GM12878 (cell line): ENCODE measurements around the gene ARL14. TPM values are rescaled to one million over a fixed set of nuclear protein-coding genes. Genes with fewer than 3 reads are reported as not detected.

Experiments used
- ATAC-seq: fragments of 200-7000 bp; cut with Tn5 transposase; 3 replicates; pipeline ENCODE4 v1.9.1; 2020; ENCODE audit warnings: mild to moderate bottlenecking, moderate library complexity
- BruUV-seq: library from RNA; stranded (reverse); fragments of 400-500 nt; replicated peaks from 2 replicates; lab custom pipeline; 2021; lab: Mats Ljungman, UMichigan
- CTCF ChIA-PET: fragments of 300-600 bp; sonication (Branson Sonifier 250); formaldehyde crosslinking; extraction: SDS; loops from one replicate; lab custom pipeline; 2021; ENCODE audit warnings: inconsistent platforms; lab: Yijun Ruan, JAX
- POLR2A ChIA-PET: fragments of 350-600 bp; formaldehyde crosslinking; extraction: SDS; loops from one replicate; lab custom pipeline; 2021; ENCODE audit warnings: inconsistent platforms; lab: Charles Lee
- RAD21 ChIA-PET: fragments of 300-600 bp; sonication (Branson Sonifier 250); formaldehyde crosslinking; loops from one replicate; lab custom pipeline; 2023; ENCODE audit warnings: antibody characterized with exemption; ENCODE audit not compliant: unreplicated experiment; lab: Charles Lee
- SMC1A ChIA-PET: fragments of 300-600 bp; sonication (Branson Sonifier 250); formaldehyde crosslinking; loops from one replicate; lab custom pipeline; 2023; ENCODE audit not compliant: unreplicated experiment, uncharacterized antibody; lab: Charles Lee
- DNase-seq: peaks from one replicate; pipeline ENCODE4 v3.0.0-alpha.2; 2011; ENCODE audit warnings: low read depth, low spot score
- FAIRE-seq: peaks from 3 replicates; lab custom pipeline; 2011; peaks lifted over from hg19 to GRCh38; lab: Jason Lieb, UNC
- H2AFZ ChIP-seq: 2 replicates; pipeline ENCODE4 v1.6.0; 2011; ENCODE audit warnings: low read depth, low read length, control low read depth; ENCODE audit not compliant: control insufficient read depth
- H3K27ac ChIP-seq: 2 replicates; pipeline ENCODE4 v1.5.1; 2011; ENCODE audit warnings: control low read depth; ENCODE audit not compliant: control insufficient read depth, insufficient read depth
- H3K27me3 ChIP-seq, 2 experiments: replicated peaks in 1 of 2; 2 replicates each; pipeline versions ENCODE4 v1.6.0 to v1.6.1; 2011; ENCODE audit warnings: low read length in 1 of 2; ENCODE audit not compliant: control insufficient read depth in 2 of 2, insufficient read depth in 2 of 2
- H3K36me3 ChIP-seq, 2 experiments: 2 replicates each; pipeline ENCODE4 v1.5.1; 2011; ENCODE audit warnings: low read length in 1 of 2; ENCODE audit not compliant: control insufficient read depth in 2 of 2, insufficient read depth in 2 of 2
- H3K4me1 ChIP-seq: 2 replicates; pipeline ENCODE4 v1.6.1; 2011; ENCODE audit warnings: mild to moderate bottlenecking, low read length, moderate library complexity, mixed read lengths; ENCODE audit not compliant: control insufficient read depth, insufficient read depth
- H3K4me2 ChIP-seq: 2 replicates; pipeline ENCODE4 v1.6.0; 2011; ENCODE audit warnings: control low read depth; ENCODE audit not compliant: control insufficient read depth, insufficient read depth
- H3K4me3 ChIP-seq: fragments of 200-600 bp; sonication (generic); 2 replicates; pipeline ENCODE4 v1.5.1; 2016
- H3K79me2 ChIP-seq: 2 replicates; pipeline ENCODE4 v1.6.0; 2011; ENCODE audit warnings: low read length; ENCODE audit not compliant: control insufficient read depth, insufficient read depth
- H3K9ac ChIP-seq: 2 replicates; pipeline ENCODE4 v1.8.0; 2011; ENCODE audit warnings: low read length, control low read depth, mixed read lengths; ENCODE audit not compliant: control insufficient read depth, insufficient read depth
- H3K9me3 ChIP-seq: replicated peaks from 3 replicates; pipeline ENCODE4 v1.5.1; 2011; ENCODE audit warnings: mild to moderate bottlenecking, low read length; ENCODE audit not compliant: control insufficient read depth, insufficient read depth
- H4K20me1 ChIP-seq: 2 replicates; pipeline ENCODE4 v1.6.0; 2011; ENCODE audit not compliant: control insufficient read depth, insufficient read depth
- CEBPB ChIP-seq, 2 experiments: fragments of 150-350 bp in 1 of 2; IDR thresholded peaks; 2 replicates each; pipeline ENCODE4 v1.6.1; 2012 to 2014; ENCODE audit warnings: low read depth in 2 of 2, low read length in 2 of 2, borderline replicate concordance in 1 of 2, inconsistent platforms in 1 of 2
- CTCF ChIP-seq, 3 experiments: IDR thresholded peaks in 2 of 3; conservative IDR thresholded peaks in 1 of 3; 2 replicates each; pipeline ENCODE4 v1.5.1; 2011; ENCODE audit warnings: low read depth in 3 of 3, low read length in 3 of 3, mild to moderate bottlenecking in 3 of 3, control low read depth in 2 of 3, moderate library complexity in 2 of 3, inconsistent platforms in 1 of 3, mixed read lengths in 1 of 3; ENCODE audit not compliant: control insufficient read depth in 2 of 3, insufficient read depth in 1 of 3; ENCODE audit errors: extremely low read depth in 1 of 3
- FOS ChIP-seq: IDR thresholded peaks from 3 replicates; pipeline ENCODE4 v1.6.1; 2011; ENCODE audit warnings: borderline replicate concordance; ENCODE audit not compliant: insufficient read length; ENCODE audit errors: extremely low read depth
- GABPA ChIP-seq: IDR thresholded peaks from 2 replicates; pipeline ENCODE4 v1.6.1; 2014; ENCODE audit warnings: antibody characterized with exemption, low read depth, mild to moderate bottlenecking, inconsistent platforms
- HCFC1 ChIP-seq: fragments of 150-350 bp; IDR thresholded peaks from 2 replicates; pipeline ENCODE4 v1.6.1; 2014; ENCODE audit warnings: low read length
- IKZF2 ChIP-seq, 2 experiments: fragments of 450-650 bp; IDR thresholded peaks; 2 replicates each; pipeline ENCODE4 v1.6.1; 2017; ENCODE audit warnings: mild to moderate bottlenecking in 2 of 2, moderate library complexity in 2 of 2
- MTA3 ChIP-seq: IDR thresholded peaks from 2 replicates; pipeline ENCODE4 v1.6.1; 2012; ENCODE audit warnings: low read length, inconsistent platforms, borderline replicate concordance
- NR2C2 ChIP-seq: IDR thresholded peaks from 2 replicates; pipeline ENCODE4 v1.6.1; 2011; ENCODE audit warnings: borderline replicate concordance, low read depth; ENCODE audit not compliant: control insufficient read depth, insufficient read length
- REST ChIP-seq: IDR thresholded peaks from 2 replicates; pipeline ENCODE4 v1.6.1; 2012; ENCODE audit warnings: mild to moderate bottlenecking, low read depth, low read length
- SMAD1 ChIP-seq: fragments of 450-650 bp; IDR thresholded peaks from 2 replicates; pipeline ENCODE4 v1.6.1; 2018; ENCODE audit warnings: mild to moderate bottlenecking, low read depth; ENCODE audit not compliant: partially characterized antibody
- TCF12 ChIP-seq: IDR thresholded peaks from 2 replicates; pipeline ENCODE4 v1.6.1; 2011; ENCODE audit warnings: low read depth, mild to moderate bottlenecking, low read length
- ZSCAN29 ChIP-seq: fragments of 450-650 bp; IDR thresholded peaks from 2 replicates; pipeline ENCODE4 v1.6.1; 2017; ENCODE audit warnings: mild to moderate bottlenecking, moderate library complexity
- ZZZ3 ChIP-seq: IDR thresholded peaks from 2 replicates; pipeline ENCODE4 v1.6.1; 2011; ENCODE audit warnings: low read depth; ENCODE audit not compliant: control insufficient read depth, insufficient read length
- WGBS: methylation state at CpG from one replicate; pipeline ENCODE4 v1.1.6; 2016; ENCODE audit warnings: low lambda C conversion rate; ENCODE audit not compliant: insufficient replicate concordance, insufficient coverage; ENCODE audit errors: missing lambda C conversion rate; 5-methylcytosine and 5-hydroxymethylcytosine counted together
- in situ Hi-C: fragments of 300-500 bp; cut with MboI; formaldehyde crosslinking; loops from 9 replicates; pipeline ENCODE4 v1.14.3; 2018; ENCODE audit warnings: mixed read lengths
- intact Hi-C: fragments of 100-400 bp; cut with micrococcal nuclease; formaldehyde crosslinking; loops from one replicate; pipeline ENCODE4 v1.14.2; 2022; ENCODE audit not compliant: unreplicated experiment
- polyA plus RNA-seq, 11 experiments: library from polyadenylated mRNA; depleted of rRNA in 4 of 11; unstranded in 6 of 11; stranded (reverse) in 5 of 11; fragments of >200 nt; fragmentation: Nextera tagmentation in 4 of 11; fragmentation: Illumina TruSeq in 1 of 11; extraction: Ambion mirVana in 4 of 11; extraction: Trizol in 1 of 11; gene quantifications; 1 replicate in 1 of 11; 2 replicates in 10 of 11; pipeline versions ENCODE4 v1.2.1 to v1.2.3, GENCODE V29; 2011 to 2016; ENCODE audit warnings: inconsistent platforms in 2 of 11, missing spikeins in 2 of 11, low read depth in 1 of 11
- total RNA-seq, 4 experiments: library from RNA; depleted of rRNA in 3 of 4; stranded (reverse); fragments of >200 nt in 3 of 4; fragmentation: Illumina TruSeq in 1 of 4; extraction: Trizol in 1 of 4; gene quantifications; 2 replicates each; pipeline versions ENCODE4 v1.2.1 to v1.2.3, GENCODE V29; 2013 to 2021

ARL14 gene
- total and polyA plus RNA-seq, 10 of the 15 experiments (the other 5 are each of a cell fraction or from before 2014, with no cell fraction given) = 0.04 to 0.18 TPM; not detected in 8

DNA sequence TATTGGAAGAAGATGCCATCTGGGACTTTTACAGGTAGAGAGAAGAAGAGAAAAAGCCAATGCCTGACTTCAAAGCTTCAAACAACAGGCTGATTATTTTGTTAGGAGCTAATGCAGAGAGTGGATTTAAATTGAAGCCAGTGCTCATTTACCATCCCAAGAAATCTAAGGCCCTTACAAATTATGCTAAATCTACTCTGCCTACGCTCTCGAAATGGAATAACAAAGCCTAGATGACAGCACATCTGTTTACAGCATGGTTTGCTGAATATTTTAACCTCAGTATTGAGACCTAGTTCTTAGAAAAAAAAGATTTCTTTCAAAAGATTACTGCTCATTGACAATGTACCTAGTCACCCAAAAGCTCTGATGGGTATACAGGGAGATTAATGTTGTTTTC lies 16.2 kb downstream of the ARL14 start:
- intact Hi-C loops (no loop called here), in situ Hi-C loops (no loop called here)
- no peaks in the 10 kb centered on the region for H3K4me1 ChIP-seq
- no peak overlapping the region for H3K4me3 ChIP-seq
- H3K27ac ChIP-seq = no peak overlapping the region
- H3K9me3 ChIP-seq = no peaks in the 10 kb centered on the region
- no peaks in the 10 kb centered on the region for H3K27me3 ChIP-seq
- H3K36me3 ChIP-seq = no peaks in the 10 kb centered on the region
- no peak overlapping the region for H2AFZ ChIP-seq
- ChIA-PET SMC1A (interaction anchor here (0.7 to 0.9 kb wide), 2 partner anchors 23 to 212 kb away, joined by 3 to 4 read pairs; no protein-coding TSS in a partner anchor), CTCF (interaction anchor here (0.9 kb wide), 1 partner anchor 15 kb away, joined by 3 read pairs; no protein-coding TSS in a partner anchor), RAD21 (interaction anchor here (1.1 kb wide), 1 partner anchor 20 kb away, joined by 3 read pairs; no protein-coding TSS in a partner anchor), POLR2A (no interaction called here)
- TF ChIP-seq ZSCAN29 (no peak), ZZZ3 (no peak), GABPA (no peak), FOS (no peak)
- no peak for FAIRE-seq
- no peak overlapping the region for H3K9ac ChIP-seq
- DNase-seq = no peak
- ATAC-seq = no peak
- no peaks in the 10 kb centered on the region for H3K79me2 ChIP-seq
- no TSS peak for BruUV-seq
- whole genome bisulfite sequencing = 83% methylated on average over 2 of the region's 2 CpGs
- no peaks in the 10 kb centered on the region for H4K20me1 ChIP-seq
- no peak overlapping the region for H3K4me2 ChIP-seq

DNA sequence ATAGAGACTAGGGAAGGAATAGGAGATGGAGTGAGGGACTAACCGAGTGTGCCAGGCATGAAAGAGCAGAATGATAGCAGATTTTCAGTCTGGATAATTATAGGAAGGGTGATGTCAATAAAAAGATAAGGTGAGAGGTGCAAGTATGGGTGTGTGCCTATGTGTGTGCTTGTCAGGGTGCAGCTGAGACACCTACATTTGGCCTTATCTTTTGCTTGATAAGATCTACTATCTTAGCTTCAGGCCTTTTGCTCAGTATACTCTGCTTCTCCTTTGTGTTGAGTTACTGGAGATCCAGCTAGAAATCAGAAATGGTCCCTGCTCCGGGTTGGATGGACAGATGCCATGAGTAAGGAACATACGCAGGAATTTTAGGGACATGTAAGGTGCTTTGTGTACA lies 17.4 kb downstream of the ARL14 start:
- intact Hi-C loops (no loop called here), in situ Hi-C loops (no loop called here)
- Histone ChIP-seq H4K20me1 (no peaks in the 10 kb centered on the region), H3K4me2 (no peak overlapping the region), H3K9ac (no peak overlapping the region), H3K4me1 (no peaks in the 10 kb centered on the region), H3K9me3 (no peaks in the 10 kb centered on the region), H3K27me3 (no peaks in the 10 kb centered on the region), H3K27ac (no peak overlapping the region), H3K4me3 (no peak overlapping the region), H2AFZ (no peak overlapping the region), H3K36me3 (no peaks in the 10 kb centered on the region), H3K79me2 (no peaks in the 10 kb centered on the region)
- ChIA-PET SMC1A (no interaction called here), POLR2A (no interaction called here), RAD21 (no interaction called here), CTCF (no interaction called here)
- no peak for ATAC-seq
- DNase-seq = no peak
- no peak for FAIRE-seq
- no TSS peak for BruUV-seq
- whole genome bisulfite sequencing = 44% methylated on average over 3 of the region's 3 CpGs
- TF ChIP-seq CTCF (IDR thresholded peaks at IDR 0.05 in 2 of 3, conservative IDR thresholded peaks at IDR 0.05 in 1 of 3; ENCODE audit: control insufficient read depth in 2 of 3, extremely low read depth in 1 of 3, insufficient read depth in 1 of 3, low read depth in 3 of 3, low read length in 3 of 3) (no peak), SMAD1 (no peak), NR2C2 (no peak), MTA3 (no peak), TCF12 (no peak), IKZF2 (IDR thresholded peaks at IDR 0.05) (no peak), REST (no peak), HCFC1 (no peak), CEBPB (IDR thresholded peaks at IDR 0.05; ENCODE audit: borderline replicate concordance in 1 of 2, low read depth in 2 of 2, low read length in 2 of 2) (no peak)
